ENCODE data around the gene CLNK. TPM values are rescaled to one million over a fixed set of nuclear protein-coding genes. Genes with fewer than 3 reads are reported as not detected.

Gene CLNK
- total RNA-seq, 2 experiments from 2014 or later, result 0.05 to 0.17 TPM

- H3K9me3 ChIP-seq (ENCODE audit: control insufficient read depth in 1 of 2, insufficient read depth in 1 of 2, low read length in 2 of 2), result no peaks in the 10 kb centered on the region
- Mint-ChIP-seq H3K27ac (no peak overlapping the region), H3K9me3 (peaks cover 2% of the 10 kb centered on the region), H3K27me3 (no peaks in the 10 kb centered on the region), H3K4me3 (no peak overlapping the region), H3K4me1 (ENCODE audit: low read depth) (no peaks in the 10 kb centered on the region), H3K36me3 (ENCODE audit: low read depth) (no peaks in the 10 kb centered on the region)
- H3K36me3 ChIP-seq (ENCODE audit: insufficient read depth, low read length), result no peaks in the 10 kb centered on the region
- intact Hi-C loops (cut with DNase I, micrococcal nuclease), result no loop called here
- ChIA-PET POLR2A (interaction anchor here (1.9 kb wide), 1 partner anchor 10 kb away, joined by 4 read pairs; no protein-coding TSS in a partner anchor), CTCF (no interaction called here)
- ATAC-seq (ENCODE audit: poor library complexity) (no peak), DNase-seq (no peak)
- H3K27me3 ChIP-seq (ENCODE audit: control insufficient read depth in 1 of 2, insufficient read depth in 2 of 2, low read length in 2 of 2), result no peaks in the 10 kb centered on the region
- H3K4me1 ChIP-seq (ENCODE audit: insufficient read depth, low read length), result no peaks in the 10 kb centered on the region
- no peak for TF ChIP-seq CTCF (IDR thresholded peaks at IDR 0.05)
- no peak overlapping the region for H3K4me3 ChIP-seq (ENCODE audit: low read length)
- H3K27ac ChIP-seq (ENCODE audit: low read depth in 1 of 2, low read length in 2 of 2), result no peak overlapping the region
Observed at GRCh38 chr4:10599574-10599973, 85.0 kb downstream of the CLNK start.

- Histone ChIP-seq H3K4me3 (ENCODE audit: low read length) (no peak overlapping the region), H3K9me3 (ENCODE audit: control insufficient read depth in 1 of 2, insufficient read depth in 1 of 2, low read length in 2 of 2) (no peaks in the 10 kb centered on the region), H3K27ac (ENCODE audit: low read depth in 1 of 2, low read length in 2 of 2) (no peak overlapping the region), H3K27me3 (ENCODE audit: control insufficient read depth in 1 of 2, insufficient read depth in 2 of 2, low read length in 2 of 2) (no peaks in the 10 kb centered on the region), H3K36me3 (ENCODE audit: insufficient read depth, low read length) (no peaks in the 10 kb centered on the region), H3K4me1 (ENCODE audit: insufficient read depth, low read length) (no peaks in the 10 kb centered on the region)
- intact Hi-C loops (cut with DNase I, micrococcal nuclease), result no loop called here
- POLR2A ChIA-PET, result interaction anchor here (1.9 kb wide), 1 partner anchor 9 kb away, joined by 4 read pairs; no protein-coding TSS in a partner anchor
- ATAC-seq (ENCODE audit: poor library complexity) (no peak), DNase-seq (no peak)
- H3K9me3 Mint-ChIP-seq, result peaks cover 2% of the 10 kb centered on the region
- H3K4me3 Mint-ChIP-seq, result no peak overlapping the region
- no peaks in the 10 kb centered on the region for H3K27me3 Mint-ChIP-seq
- CTCF ChIA-PET, result no interaction called here
- TF ChIP-seq CTCF (IDR thresholded peaks at IDR 0.05), result no peak
- H3K4me1 Mint-ChIP-seq (ENCODE audit: low read depth), result no peaks in the 10 kb centered on the region
- H3K27ac Mint-ChIP-seq, result no peak overlapping the region
- H3K36me3 Mint-ChIP-seq (ENCODE audit: low read depth), result no peaks in the 10 kb centered on the region
Observed at GRCh38 chr4:10598829-10599228, 85.7 kb downstream of the CLNK start.

- TF ChIP-seq CTCF (IDR thresholded peaks at IDR 0.05), result no peak
- ChIA-PET CTCF (no interaction called here), POLR2A (no interaction called here)
- Histone ChIP-seq H3K27me3 (ENCODE audit: control insufficient read depth in 1 of 2, insufficient read depth in 2 of 2, low read length in 2 of 2) (no peaks in the 10 kb centered on the region), H3K4me3 (ENCODE audit: low read length) (no peak overlapping the region), H3K36me3 (ENCODE audit: insufficient read depth, low read length) (no peaks in the 10 kb centered on the region), H3K27ac (ENCODE audit: low read depth in 1 of 2, low read length in 2 of 2) (no peak overlapping the region), H3K4me1 (ENCODE audit: insufficient read depth, low read length) (no peaks in the 10 kb centered on the region), H3K9me3 (ENCODE audit: control insufficient read depth in 1 of 2, insufficient read depth in 1 of 2, low read length in 2 of 2) (no peaks in the 10 kb centered on the region)
- H3K4me3 Mint-ChIP-seq, result no peak overlapping the region
- ATAC-seq (ENCODE audit: poor library complexity) (no peak), DNase-seq (no peak)
- no peaks in the 10 kb centered on the region for H3K36me3 Mint-ChIP-seq (ENCODE audit: low read depth)
- intact Hi-C loops (cut with DNase I, micrococcal nuclease), result no loop called here
- no peak overlapping the region for H3K27ac Mint-ChIP-seq
- no peaks in the 10 kb centered on the region for H3K4me1 Mint-ChIP-seq (ENCODE audit: low read depth)
- no peaks in the 10 kb centered on the region for H3K27me3 Mint-ChIP-seq
- H3K9me3 Mint-ChIP-seq, result no peaks in the 10 kb centered on the region
Observed at GRCh38 chr4:10596586-10597290, 87.8 kb downstream of the CLNK start.

All from CD4-positive, alpha-beta T cell (primary cell).